ENCODE data around the gene ZC3H4.

GRCh38 chr19:47074621-47075020 lies 39.0 kb downstream of the ZC3H4 start:
- TF ChIP-seq ZC3H10 (CRISPR knock-in tag; IDR thresholded peaks at IDR 0.05) (no peak), ZFP30 (CRISPR knock-in tag; IDR thresholded peaks at IDR 0.05) (no peak), PPARA (CRISPR knock-in tag; IDR thresholded peaks at IDR 0.05; ENCODE audit: borderline replicate concordance) (no peak)
